CD4-positive, alpha-beta T cell (primary cell): Measurements from ENCODE around the gene APOBEC3F. TPM values are rescaled to one million over a fixed set of nuclear protein-coding genes. Genes with fewer than 3 reads are reported as not detected.

Experiments used
- ATAC-seq: fragments of 200-7000 bp; cut with Tn5 transposase; one replicate; pipeline ENCODE4 v1.10.0; 2022; ENCODE audit warnings: mild to moderate bottlenecking; ENCODE audit not compliant: poor library complexity
- CTCF ChIA-PET: fragments of 350-600 bp; sonication (Branson Sonifier 250); formaldehyde crosslinking; loops from one replicate; lab custom pipeline; 2021; ENCODE audit warnings: antibody characterized with exemption, inconsistent platforms; lab: Charles Lee
- POLR2A ChIA-PET: fragments of 350-600 bp; sonication (Branson Sonifier 250); formaldehyde crosslinking; loops from one replicate; lab custom pipeline; 2021; ENCODE audit warnings: antibody characterized with exemption, inconsistent platforms; lab: Charles Lee
- DNase-seq, 14 experiments: peaks; one replicate each; pipeline ENCODE4 v3.0.0-alpha.2; 2013 to 2020; ENCODE audit warnings: mixed read lengths in 2 of 14
- H3K27ac ChIP-seq, 2 donors: one replicate each; pipeline versions ENCODE4 v1.5.1 to v1.7.0; 2013; ENCODE audit warnings: low read length in 2 of 2, low read depth in 1 of 2, mild to moderate bottlenecking in 1 of 2
- H3K27me3 ChIP-seq, 2 experiments: 1 replicate in 1 of 2; 2 replicates in 1 of 2; pipeline versions ENCODE4 v1.6.1 to v1.7.0; 2013; ENCODE audit warnings: low read length in 2 of 2, control low read depth in 1 of 2, mild to moderate bottlenecking in 1 of 2, moderate library complexity in 1 of 2; ENCODE audit not compliant: insufficient read depth in 2 of 2, control insufficient read depth in 1 of 2
- H3K36me3 ChIP-seq: one replicate; pipeline ENCODE4 v1.6.1; 2013; ENCODE audit warnings: low read length, control low read depth; ENCODE audit not compliant: insufficient read depth
- H3K4me1 ChIP-seq: one replicate; pipeline ENCODE4 v1.6.1; 2013; ENCODE audit warnings: low read length, control low read depth; ENCODE audit not compliant: insufficient read depth
- H3K4me3 ChIP-seq: one replicate; pipeline ENCODE4 v1.5.1; 2013; ENCODE audit warnings: mild to moderate bottlenecking, low read length, moderate library complexity
- H3K9me3 ChIP-seq, 2 experiments: 1 replicate in 1 of 2; 2 replicates in 1 of 2; pipeline versions ENCODE4 v1.6.1 to v1.7.0; 2013; ENCODE audit warnings: low read length in 2 of 2, mild to moderate bottlenecking in 2 of 2, control low read depth in 1 of 2, moderate library complexity in 1 of 2; ENCODE audit not compliant: control insufficient read depth in 1 of 2, insufficient read depth in 1 of 2
- H3K27ac Mint-ChIP-seq: one replicate; pipeline ENCODE4 v1.8.0; 2020; ENCODE audit warnings: mixed read lengths
- H3K27me3 Mint-ChIP-seq: one replicate; pipeline ENCODE4 v1.8.0; 2021; ENCODE audit warnings: mixed read lengths
- H3K36me3 Mint-ChIP-seq: one replicate; pipeline ENCODE4 v1.8.0; 2021; ENCODE audit warnings: low read depth, mixed read lengths
- H3K4me1 Mint-ChIP-seq: one replicate; pipeline ENCODE4 v1.8.0; 2021; ENCODE audit warnings: low read depth, mixed read lengths
- H3K4me3 Mint-ChIP-seq: one replicate; pipeline ENCODE4 v1.8.0; 2020; ENCODE audit warnings: mild to moderate bottlenecking, mixed read lengths
- H3K9me3 Mint-ChIP-seq: one replicate; pipeline ENCODE4 v1.8.0; 2020; ENCODE audit warnings: mixed read lengths
- CTCF ChIP-seq: fragments of 200-600 bp; IDR thresholded peaks from one replicate; pipeline ENCODE4 v1.8.0; 2022; ENCODE audit warnings: antibody characterized with exemption, mild to moderate bottlenecking
- intact Hi-C, 2 experiments: fragments of 100-400 bp; cut with DNase I in 1 of 2; cut with micrococcal nuclease in 1 of 2; formaldehyde crosslinking; loops; one replicate each; pipeline versions ENCODE4 v1.15.1 to v1.9.0; 2023 to 2025; cut with DNase I, micrococcal nuclease
- total RNA-seq, 174 experiments: library from RNA in 2 of 174; stranded (reverse) in 2 of 174; gene quantifications; one replicate each; pipeline ENCODE4 v1.2.3 and lab custom pipeline; 2021 to 2026

APOBEC3F gene
- total RNA-seq, 2 experiments from 2014 or later, result 4.3 to 6.5 TPM

DNA sequence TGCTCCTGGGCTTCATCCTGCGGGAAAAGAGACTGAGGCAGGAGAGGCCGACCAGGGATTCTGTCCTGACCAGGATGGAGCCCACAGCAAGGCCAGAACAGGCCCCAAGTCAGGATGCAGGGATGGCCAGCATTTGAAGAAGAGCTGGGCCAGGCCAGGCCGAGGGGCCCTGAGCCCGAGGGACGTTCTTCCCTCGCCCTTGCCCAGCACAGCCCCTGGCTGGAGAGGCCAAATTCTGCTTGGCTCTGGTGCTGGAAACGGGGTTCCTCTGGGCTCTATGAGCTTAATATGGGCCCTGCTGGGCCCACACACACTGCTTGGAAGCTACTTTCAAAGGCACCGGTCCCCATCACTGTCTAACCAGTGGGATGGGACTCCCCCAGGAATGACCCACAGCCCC, 44.0 kb downstream of the APOBEC3F start:
- no peaks in the 10 kb centered on the region for H3K9me3 ChIP-seq
- peaks cover 39% of the 10 kb centered on the region for H3K4me1 Mint-ChIP-seq
- H3K27me3 Mint-ChIP-seq, result no peaks in the 10 kb centered on the region
- intact Hi-C loops, result loop anchor here (5.0 kb wide), 2 partner anchors 33 to 42 kb away; partner anchors contain the start of gene APOBEC3F (in 1 of the 2)
- H3K4me3 ChIP-seq, result no peak overlapping the region
- peaks cover 91% of the 10 kb centered on the region for H3K4me1 ChIP-seq
- ChIA-PET POLR2A (no interaction called here), CTCF (no interaction called here)
- peaks cover 59% of the 10 kb centered on the region for H3K36me3 ChIP-seq
- H3K27me3 ChIP-seq, result no peaks in the 10 kb centered on the region
- peaks cover 60% of the 10 kb centered on the region for H3K36me3 Mint-ChIP-seq
- H3K27ac ChIP-seq, result no peak overlapping the region
- TF ChIP-seq CTCF, result no peak
- no peak for ATAC-seq
- H3K27ac Mint-ChIP-seq, result peak overlapping the region; percentile 14
- no peak overlapping the region for H3K4me3 Mint-ChIP-seq
- no peak for DNase-seq
- H3K9me3 Mint-ChIP-seq, result no peaks in the 10 kb centered on the region

- Mint-ChIP-seq H3K4me1 (peaks cover 54% of the 10 kb centered on the region), H3K27me3 (no peaks in the 10 kb centered on the region), H3K4me3 (no peak overlapping the region), H3K36me3 (peaks cover 41% of the 10 kb centered on the region), H3K27ac (peak overlapping the region; percentile 99), H3K9me3 (no peaks in the 10 kb centered on the region)
- Histone ChIP-seq H3K27ac (no peak overlapping the region), H3K36me3 (peaks cover 36% of the 10 kb centered on the region), H3K4me3 (no peak overlapping the region), H3K9me3 (no peaks in the 10 kb centered on the region), H3K27me3 (no peaks in the 10 kb centered on the region), H3K4me1 (peaks cover 91% of the 10 kb centered on the region)
- no peak for TF ChIP-seq CTCF
- ATAC-seq, result no peak
- DNase-seq, result no peak
- intact Hi-C loops, result loop anchor here in 1 of 2 experiments (5.0 kb wide), 1 partner anchor 45 kb away; the partner anchor contains the start of gene APOBEC3F
- CTCF ChIA-PET, result interaction anchor here (0.6 kb wide), 1 partner anchor 31 kb away, joined by 3 read pairs; no protein-coding TSS in a partner anchor
- POLR2A ChIA-PET, result no interaction called here
These were observed 46.4 kb downstream of the APOBEC3F start for GRCh38 chr22:39087098-39087497.

DNA sequence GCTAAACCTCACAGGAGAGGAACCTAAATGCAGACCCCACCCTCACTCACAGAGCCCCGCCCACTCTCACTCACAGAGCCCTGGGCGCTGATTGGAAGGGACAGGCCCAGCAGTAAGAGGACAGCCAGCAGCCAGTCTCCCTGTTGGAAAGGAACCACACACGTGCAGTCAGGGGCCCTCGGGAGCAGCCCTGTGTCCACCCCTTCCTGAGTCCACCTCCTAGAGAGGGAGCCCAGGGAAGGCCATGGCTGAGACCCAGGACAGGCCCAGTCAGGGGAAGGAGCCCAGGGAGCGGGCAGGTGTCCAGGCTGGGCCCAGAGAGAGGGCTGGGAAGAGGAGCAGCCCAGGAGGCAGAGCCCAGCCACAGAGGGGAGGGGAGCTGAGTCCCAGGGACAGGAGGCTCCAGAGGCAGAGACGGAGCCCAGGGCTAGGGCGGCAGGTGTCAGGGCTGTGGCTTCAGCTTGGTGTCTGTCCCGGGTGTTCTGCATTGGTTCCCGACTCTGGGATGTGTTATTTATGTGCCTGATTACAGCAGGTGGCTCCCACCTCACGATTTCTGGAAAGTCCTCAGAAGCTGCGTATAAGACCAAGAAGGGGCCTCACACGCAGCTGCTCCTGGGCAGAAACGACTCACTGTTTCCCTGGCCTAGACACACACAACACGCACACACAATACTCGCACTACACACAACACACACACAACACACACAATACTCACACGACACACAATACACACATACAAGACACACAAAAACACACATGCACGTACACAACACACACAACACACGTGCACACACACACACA, 47.4 kb downstream of the APOBEC3F start:
- ATAC-seq (no peak), DNase-seq (no peak)
- Histone ChIP-seq H3K4me3 (no peak overlapping the region), H3K36me3 (peaks cover 28% of the 10 kb centered on the region), H3K4me1 (peaks cover 91% of the 10 kb centered on the region), H3K27ac (peak overlapping the region in 1 of 2 donors; percentile 7), H3K9me3 (no peaks in the 10 kb centered on the region), H3K27me3 (no peaks in the 10 kb centered on the region)
- CTCF ChIA-PET, result interaction anchor here (0.6 to 1.2 kb wide), 2 partner anchors 9 to 162 kb away, joined by 3 read pairs; no protein-coding TSS in a partner anchor
- H3K4me1 Mint-ChIP-seq, result peaks cover 64% of the 10 kb centered on the region
- POLR2A ChIA-PET, result interaction anchor here (1.3 to 2.7 kb wide), 2 partner anchors 8 to 11 kb away, joined by 5 to 19 read pairs; partner anchors contain the start of gene APOBEC3G
- H3K27ac Mint-ChIP-seq, result peak overlapping the region; percentile 99
- H3K9me3 Mint-ChIP-seq, result no peaks in the 10 kb centered on the region
- no peaks in the 10 kb centered on the region for H3K27me3 Mint-ChIP-seq
- TF ChIP-seq CTCF, result no peak
- peaks cover 32% of the 10 kb centered on the region for H3K36me3 Mint-ChIP-seq
- intact Hi-C loops, result loop anchor here in 1 of 2 experiments (5.0 kb wide), 1 partner anchor 46 kb away; the partner anchor contains the start of gene APOBEC3F
- peak overlapping the region; percentile 51 for H3K4me3 Mint-ChIP-seq
